Measurements from ENCODE around the gene LDLRAD2. TPM values are rescaled to one million over a fixed set of nuclear protein-coding genes. Genes with fewer than 3 reads are reported as not detected.

The LDLRAD2 gene
- polyA plus RNA-seq, 2 of the 4 experiments (the other 2 are of a cell fraction): 0.08 TPM; not detected in 1

GRCh38 chr1:21869620-21870121 is 57.6 kb downstream of the LDLRAD2 start:
- H3K4me2 ChIP-seq: peak overlapping the region; percentile 65
- peak overlapping the region; percentile 64 to 80; a peak in 4 of 6 replicates for H3K27ac ChIP-seq
- ChIA-PET CTCF (no interaction called here), POLR2A (no interaction called here)
- no peak overlapping the region for H3K4me3 ChIP-seq
- no peaks in the 10 kb centered on the region for H3K9me3 ChIP-seq
- 62% methylated on average over 8 of the region's 13 CpGs for WGBS (ENCODE audit: missing lambda C conversion rate)
- no peak for FAIRE-seq
- DNase-seq (ENCODE audit: low read depth in 1 of 2, low spot score in 1 of 2): peak; percentile 76 to 83
- ATAC-seq: peak; percentile 84 to 91
- H3K4me1 ChIP-seq: peaks cover 23% of the 10 kb centered on the region
- TF ChIP-seq EP300 (IDR thresholded peaks at IDR 0.05) (no peak), FOSL2 (IDR thresholded peaks at IDR 0.05) (no peak), FOSL2 (CRISPR knock-in tag; IDR thresholded peaks at IDR 0.05) (peak; percentile 63; the same call in 1 of the 2 replicates), HEYL (CRISPR knock-in tag; IDR thresholded peaks at IDR 0.05) (no peak), RAD21 (conservative IDR thresholded peaks at IDR 0.05 in 1 of 2, IDR thresholded peaks at IDR 0.05 in 1 of 2) (no peak), CEBPB (IDR thresholded peaks at IDR 0.05) (no peak), KDM5A (IDR thresholded peaks at IDR 0.05) (no peak), HDAC2 (IDR thresholded peaks at IDR 0.05) (no peak), JUNB (IDR thresholded peaks at IDR 0.05) (peak; percentile 40; the same call in 1 of the 2 replicates), ELK1 (IDR thresholded peaks at IDR 0.05; ENCODE audit: low read depth, low read length) (no peak), FOSB (CRISPR knock-in tag; IDR thresholded peaks at IDR 0.05) (no peak)
- TF ChIP-seq, protein P1, sequence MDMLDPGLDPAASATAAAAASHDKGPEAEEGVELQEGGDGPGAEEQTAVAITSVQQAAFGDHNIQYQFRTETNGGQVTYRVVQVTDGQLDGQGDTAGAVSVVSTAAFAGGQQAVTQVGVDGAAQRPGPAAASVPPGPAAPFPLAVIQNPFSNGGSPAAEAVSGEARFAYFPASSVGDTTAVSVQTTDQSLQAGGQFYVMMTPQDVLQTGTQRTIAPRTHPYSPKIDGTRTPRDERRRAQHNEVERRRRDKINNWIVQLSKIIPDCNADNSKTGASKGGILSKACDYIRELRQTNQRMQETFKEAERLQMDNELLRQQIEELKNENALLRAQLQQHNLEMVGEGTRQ (IDR thresholded peaks at IDR 0.05): no peak

DNA sequence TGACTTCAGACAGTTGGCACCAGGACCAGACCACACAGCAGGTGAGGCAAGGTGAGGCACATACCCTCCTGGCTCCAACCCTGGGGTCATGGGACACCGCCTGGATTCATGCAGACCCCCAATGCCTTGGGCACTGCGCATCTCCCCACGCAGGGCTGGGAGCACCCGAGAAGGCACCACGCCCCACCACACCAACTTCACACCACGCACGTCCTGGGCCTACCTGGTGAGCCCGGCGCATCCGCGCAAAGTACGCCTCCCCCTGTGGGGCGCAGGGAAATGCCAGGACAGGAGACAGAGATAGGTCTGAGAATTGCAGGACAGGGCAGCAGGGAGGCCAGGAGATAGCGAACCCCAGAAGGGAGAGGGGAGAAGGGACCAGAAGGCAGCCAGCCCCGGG is 58.5 kb downstream of the LDLRAD2 start:
- ATAC-seq: no peak
- Histone ChIP-seq H3K4me1 (peaks cover 23% of the 10 kb centered on the region), H3K9me3 (no peaks in the 10 kb centered on the region), H3K27ac (peak overlapping the region; percentile 64 to 80; a peak in 3 of 6 replicates), H3K4me2 (no peak overlapping the region; the same call in 1 of the 3 replicates), H3K4me3 (no peak overlapping the region)
- FAIRE-seq: no peak
- TF ChIP-seq POLR2AphosphoS2 (conservative IDR thresholded peaks at IDR 0.05; ENCODE audit: low read length): no peak
- TF ChIP-seq CBX8 (IDR thresholded peaks at IDR 0.05): no peak
- TF ChIP-seq NR3C1 (IDR thresholded peaks at IDR 0.05): no peak
- TF ChIP-seq HDAC2 (IDR thresholded peaks at IDR 0.05): no peak
- TF ChIP-seq CBX2 (IDR thresholded peaks at IDR 0.05; ENCODE audit: borderline replicate concordance, low read depth): no peak
- TF ChIP-seq, protein P2, sequence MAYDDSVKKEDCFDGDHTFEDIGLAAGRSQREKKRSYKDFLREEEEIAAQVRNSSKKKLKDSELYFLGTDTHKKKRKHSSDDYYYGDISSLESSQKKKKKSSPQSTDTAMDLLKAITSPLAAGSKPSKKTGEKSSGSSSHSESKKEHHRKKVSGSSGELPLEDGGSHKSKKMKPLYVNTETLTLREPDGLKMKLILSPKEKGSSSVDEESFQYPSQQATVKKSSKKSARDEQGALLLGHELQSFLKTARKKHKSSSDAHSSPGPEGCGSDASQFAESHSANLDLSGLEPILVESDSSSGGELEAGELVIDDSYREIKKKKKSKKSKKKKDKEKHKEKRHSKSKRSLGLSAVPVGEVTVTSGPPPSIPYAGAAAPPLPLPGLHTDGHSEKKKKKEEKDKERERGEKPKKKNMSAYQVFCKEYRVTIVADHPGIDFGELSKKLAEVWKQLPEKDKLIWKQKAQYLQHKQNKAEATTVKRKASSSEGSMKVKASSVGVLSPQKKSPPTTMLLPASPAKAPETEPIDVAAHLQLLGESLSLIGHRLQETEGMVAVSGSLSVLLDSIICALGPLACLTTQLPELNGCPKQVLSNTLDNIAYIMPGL (CRISPR knock-in tag; IDR thresholded peaks at IDR 0.05; ENCODE audit: borderline replicate concordance): no peak
- TF ChIP-seq KDM5A (IDR thresholded peaks at IDR 0.05): no peak
- no peak for TF ChIP-seq RFX5 (IDR thresholded peaks at IDR 0.05)
- no peak for TF ChIP-seq CHD4 (IDR thresholded peaks at IDR 0.05; ENCODE audit: borderline replicate concordance)
- WGBS (ENCODE audit: missing lambda C conversion rate): 95% methylated on average over 10 of the region's 15 CpGs
- POLR2A ChIA-PET: no interaction called here
- DNase-seq (ENCODE audit: low read depth in 1 of 2, low spot score in 1 of 2): no peak
- CTCF ChIA-PET: no interaction called here

- Histone ChIP-seq H3K4me1 (peaks cover 23% of the 10 kb centered on the region), H3K27ac (no peak overlapping the region), H3K4me2 (no peak overlapping the region), H3K9me3 (no peaks in the 10 kb centered on the region), H3K4me3 (no peak overlapping the region)
- ChIA-PET CTCF (interaction anchor here (1.4 kb wide), 1 partner anchor 10 kb away, joined by 5 read pairs; no protein-coding TSS in a partner anchor), POLR2A (no interaction called here)
- ATAC-seq (no peak), DNase-seq (ENCODE audit: low read depth in 1 of 2, low spot score in 1 of 2) (no peak), FAIRE-seq (no peak)
- TF ChIP-seq TFCP2L1 (CRISPR knock-in tag; IDR thresholded peaks at IDR 0.05): no peak
- no peak for TF ChIP-seq SREBF2 (IDR thresholded peaks at IDR 0.05)
- no peak for TF ChIP-seq EP300 (IDR thresholded peaks at IDR 0.05)
- WGBS (ENCODE audit: missing lambda C conversion rate): 91% methylated on average over 9 of the region's 13 CpGs
These were observed 59.9 kb downstream of the LDLRAD2 start for GRCh38 chr1:21871943-21872342.

All from A549 (cell line).